ENCODE results near the gene RACK1. TPM values are rescaled to one million over a fixed set of nuclear protein-coding genes. Genes with fewer than 3 reads are reported as not detected.

The RACK1 gene
- total and polyA plus RNA-seq, 2 of the 4 experiments (the other 2 are of a cell fraction): 4,263 to 9,350 TPM

DNA sequence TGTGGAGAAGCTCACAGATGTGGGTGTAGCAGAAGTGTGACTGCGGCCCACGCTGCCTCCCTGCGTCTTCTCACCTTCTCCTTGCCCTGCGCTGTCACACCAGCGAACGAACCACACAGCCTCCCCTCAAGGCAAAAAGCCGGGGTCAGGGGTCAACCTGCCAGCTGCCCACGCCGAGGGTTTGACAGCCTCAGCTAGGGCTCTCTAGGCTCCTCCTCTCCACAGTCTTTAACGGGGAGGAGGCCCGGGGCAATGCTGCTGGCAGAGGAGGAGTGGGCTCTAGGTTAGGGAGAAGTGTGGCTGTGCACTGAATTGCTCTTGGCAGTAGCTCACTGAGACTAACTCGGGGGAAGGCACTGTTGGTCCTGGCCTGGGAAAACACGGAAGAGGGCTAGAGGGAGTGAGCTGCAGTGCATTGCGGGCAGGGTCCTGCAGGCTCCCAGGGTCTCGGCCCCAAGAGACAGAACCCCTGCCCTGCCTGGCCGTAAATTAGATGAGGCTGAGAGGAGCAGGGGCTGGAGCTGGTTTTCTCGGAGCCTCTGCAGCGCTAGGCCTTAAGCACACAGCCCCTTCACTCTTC is 21.5 kb upstream of the RACK1 start:
- intact Hi-C loops (cut with micrococcal nuclease): no loop called here
- CTCF ChIA-PET: interaction anchor here (0.6 kb wide), 2 partner anchors 62 to 761 kb away, joined by 3 to 5 read pairs; no protein-coding TSS in a partner anchor

More for the DNA sequence above, 21.5 kb upstream of the RACK1 start:
- H2AK9ac ChIP-seq (replicated peaks; ENCODE audit: low read depth, low read length, poor library complexity): no peak overlapping the region
- POLR2A ChIA-PET (ENCODE audit: unreplicated experiment): interaction anchor here (0.5 kb wide), 1 partner anchor 455 kb away, joined by 5 read pairs; no protein-coding TSS in a partner anchor
- no peak overlapping the region for H3K4ac ChIP-seq (ENCODE audit: low read depth, low read length)
- H4K91ac ChIP-seq (ENCODE audit: insufficient read depth, low read depth, low read length): no peak overlapping the region
- H3K27ac ChIP-seq (ENCODE audit: insufficient read depth, low read length): no peak overlapping the region
- peaks cover under 1% of the 10 kb centered on the region; the same call in 1 of the 2 replicates for H4K20me1 ChIP-seq (ENCODE audit: insufficient read depth, low read length)
- peaks cover 5% of the 10 kb centered on the region; the same call in 1 of the 2 replicates for H3K36me3 ChIP-seq (ENCODE audit: control insufficient read depth, insufficient read depth, low read length)
- DNase-seq (no peak), ATAC-seq (ENCODE audit: low read depth) (no peak)
- H3K4me2 ChIP-seq (ENCODE audit: low read depth, low read length): no peak overlapping the region
- no peaks in the 10 kb centered on the region for H3K9me3 ChIP-seq (ENCODE audit: control insufficient read depth, insufficient read depth, low read length)
- H3K18ac ChIP-seq (ENCODE audit: low read depth, low read length): no peak overlapping the region
- no peak overlapping the region for H2BK15ac ChIP-seq (ENCODE audit: low read depth, low read length)
- H3K4me3 ChIP-seq (ENCODE audit: insufficient read depth, low read depth, low read length): no peak overlapping the region
- H3K79me1 ChIP-seq (ENCODE audit: low read depth in 1 of 2, low read length in 2 of 2): peaks cover 6 to 24% of the 10 kb centered on the region in 2 experiments; a peak in 3 of 4 replicates
- H2BK20ac ChIP-seq (ENCODE audit: low read depth, low read length): no peak overlapping the region
- no peak overlapping the region for H3K23ac ChIP-seq (ENCODE audit: low read depth, low read length)
- H4K5ac ChIP-seq (ENCODE audit: low read depth, low read length): no peak overlapping the region
- H3K9me1 ChIP-seq (ENCODE audit: insufficient read depth, low read length): peaks cover 7% of the 10 kb centered on the region; the same call in 1 of the 2 replicates
- no peak overlapping the region for H3K9ac ChIP-seq (ENCODE audit: low read depth, low read length)
- WGBS, 2 experiments (ENCODE audit: extremely low coverage in 2 of 2, insufficient read length in 1 of 2): 67% methylated on average over 3 of the region's 18 CpGs; no CpG with 5 or more reads in 1 of the 2 experiments
- dilution Hi-C loops (cut with HindIII; ENCODE audit: low sequenced_read_pairs, unreplicated experiment) (no loop called here), in situ Hi-C loops (cut with MboI; ENCODE audit: low sequenced_read_pairs) (no loop called here)
- H2AK5ac ChIP-seq (ENCODE audit: low read depth, low read length): no peak overlapping the region
- no peak overlapping the region for H2BK5ac ChIP-seq (ENCODE audit: low read depth, low read length, poor library complexity, severe bottlenecking)
- TF ChIP-seq POLR2A (IDR thresholded peaks at IDR 0.05; ENCODE audit: low read depth, low read length): no peak
- no peaks in the 10 kb centered on the region for H3K4me1 ChIP-seq (ENCODE audit: control insufficient read depth, insufficient read depth, low read length)
- H4K8ac ChIP-seq (ENCODE audit: low read depth in 2 of 2, low read length in 2 of 2): no peak overlapping the region
- H3K14ac ChIP-seq (replicated peaks; ENCODE audit: low read depth, low read length): no peak overlapping the region
- H3K27me3 ChIP-seq (ENCODE audit: control insufficient read depth, insufficient read depth, low read length): no peaks in the 10 kb centered on the region
- no TSS peak for BruUV-seq (replicated peaks)
- H2BK120ac ChIP-seq (ENCODE audit: low read depth, low read length): no peak overlapping the region
- no peak overlapping the region for H3K56ac ChIP-seq (ENCODE audit: extremely low read depth, insufficient read depth, low read length)
- H2AFZ ChIP-seq (replicated peaks; ENCODE audit: low read length, poor library complexity): no peak overlapping the region
